GM18870 (cell line): ENCODE data around the gene LAMB1.

Source experiments
- ATAC-seq: cut with Tn5 transposase; IDR thresholded peaks from one replicate; pipeline ENCODE4 v1.9.1; 2021; ENCODE audit warnings: moderate library complexity; ENCODE audit not compliant: unreplicated experiment

LAMB1 gene

GRCh38 chr7:107999779-108000560 lies 3.0 kb downstream of the LAMB1 start:
- ATAC-seq = no peak

DNA sequence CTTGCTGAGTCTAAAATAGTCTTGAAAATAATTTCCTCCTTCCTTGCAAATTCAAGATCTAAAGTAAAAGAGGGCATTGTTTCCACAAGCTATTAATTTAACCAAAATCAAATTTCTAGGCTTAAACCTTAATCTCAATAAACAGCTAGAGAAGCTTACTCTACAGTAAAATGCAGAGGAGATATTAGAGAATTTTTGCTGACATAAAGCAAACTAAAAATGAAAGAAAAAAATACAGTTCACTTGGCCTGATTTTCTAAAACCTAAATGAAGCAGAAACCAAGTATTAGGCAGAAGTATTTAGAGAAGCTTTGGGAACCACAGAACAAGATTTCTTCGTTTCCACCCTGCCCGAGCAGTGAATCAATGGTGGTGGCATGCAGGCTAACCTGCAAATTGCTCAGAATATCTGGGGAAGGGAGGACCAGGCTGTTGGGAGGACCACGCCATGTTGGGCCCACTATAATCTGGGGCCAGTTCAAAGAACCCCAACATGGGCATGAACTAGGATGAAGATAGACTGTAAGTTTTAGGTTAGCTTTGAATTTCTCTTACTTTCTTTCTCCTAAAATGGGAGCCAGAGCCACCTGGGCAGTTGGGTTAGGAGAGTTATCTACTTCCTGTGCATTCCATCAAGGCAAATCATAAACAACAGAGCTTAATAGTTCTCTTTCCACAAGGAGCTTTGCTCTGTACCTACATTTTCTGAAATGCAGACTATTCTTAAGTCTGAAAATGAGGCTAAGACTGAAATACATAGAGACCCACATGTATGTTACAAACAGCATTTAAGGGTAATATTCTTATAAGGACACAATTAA lies 4.1 kb downstream of the LAMB1 start:
- no peak for ATAC-seq

DNA sequence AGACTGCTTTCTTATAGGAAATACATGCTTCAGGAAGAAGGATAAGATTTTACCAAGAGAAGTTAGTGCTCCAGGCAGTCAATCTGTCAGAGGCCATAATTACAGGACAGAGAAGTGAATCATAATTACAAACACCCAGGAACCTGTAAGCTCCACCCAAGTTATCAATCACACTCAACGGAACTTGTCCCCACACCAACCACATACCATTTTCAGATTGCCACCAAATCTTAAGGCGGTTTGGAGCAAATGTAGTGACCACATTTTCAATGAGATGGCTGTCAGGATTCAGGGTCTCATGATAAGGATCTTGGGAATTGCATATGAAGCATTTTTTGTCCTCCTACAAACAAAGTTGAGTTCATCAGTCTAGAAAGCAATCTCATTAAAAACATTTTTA lies 4.8 kb downstream of the LAMB1 start:
- no peak for ATAC-seq

DNA sequence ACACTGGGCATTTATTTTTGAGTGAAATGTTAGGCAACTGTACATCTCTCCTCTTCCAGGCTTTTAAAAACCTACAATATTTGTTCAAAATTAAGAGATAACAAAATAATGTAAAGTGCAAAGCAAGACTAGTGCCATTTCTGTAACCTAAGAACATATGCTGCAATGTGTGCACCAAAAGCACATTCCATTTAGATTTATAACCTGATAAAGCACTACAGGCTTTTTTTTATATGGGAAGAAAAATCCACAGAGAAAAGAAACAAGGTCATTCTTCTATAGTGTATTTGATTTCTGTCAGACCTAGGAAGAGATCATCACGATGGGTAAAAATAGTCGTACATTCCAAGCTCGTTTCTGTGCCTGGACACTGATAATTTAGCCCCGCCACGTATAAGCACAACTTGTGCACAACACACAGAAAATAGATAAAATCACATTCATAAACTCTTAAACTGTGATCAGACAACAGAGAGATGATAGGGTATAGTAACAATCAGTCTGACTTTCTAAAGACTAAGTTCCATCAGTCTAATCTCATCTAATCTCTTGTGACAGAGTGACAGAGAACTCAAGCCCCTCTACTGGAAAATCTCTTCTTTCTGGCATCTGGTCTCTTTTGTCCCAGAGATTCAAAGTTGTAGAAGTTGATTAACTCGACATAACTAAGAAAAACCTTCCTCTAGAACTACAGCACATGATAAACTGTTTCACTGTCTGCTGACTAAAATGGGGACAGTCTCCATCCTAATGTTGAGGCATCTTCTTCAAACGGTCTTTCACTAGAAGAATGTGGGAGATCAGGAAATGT lies 6.7 kb downstream of the LAMB1 start:
- ATAC-seq = no peak

DNA sequence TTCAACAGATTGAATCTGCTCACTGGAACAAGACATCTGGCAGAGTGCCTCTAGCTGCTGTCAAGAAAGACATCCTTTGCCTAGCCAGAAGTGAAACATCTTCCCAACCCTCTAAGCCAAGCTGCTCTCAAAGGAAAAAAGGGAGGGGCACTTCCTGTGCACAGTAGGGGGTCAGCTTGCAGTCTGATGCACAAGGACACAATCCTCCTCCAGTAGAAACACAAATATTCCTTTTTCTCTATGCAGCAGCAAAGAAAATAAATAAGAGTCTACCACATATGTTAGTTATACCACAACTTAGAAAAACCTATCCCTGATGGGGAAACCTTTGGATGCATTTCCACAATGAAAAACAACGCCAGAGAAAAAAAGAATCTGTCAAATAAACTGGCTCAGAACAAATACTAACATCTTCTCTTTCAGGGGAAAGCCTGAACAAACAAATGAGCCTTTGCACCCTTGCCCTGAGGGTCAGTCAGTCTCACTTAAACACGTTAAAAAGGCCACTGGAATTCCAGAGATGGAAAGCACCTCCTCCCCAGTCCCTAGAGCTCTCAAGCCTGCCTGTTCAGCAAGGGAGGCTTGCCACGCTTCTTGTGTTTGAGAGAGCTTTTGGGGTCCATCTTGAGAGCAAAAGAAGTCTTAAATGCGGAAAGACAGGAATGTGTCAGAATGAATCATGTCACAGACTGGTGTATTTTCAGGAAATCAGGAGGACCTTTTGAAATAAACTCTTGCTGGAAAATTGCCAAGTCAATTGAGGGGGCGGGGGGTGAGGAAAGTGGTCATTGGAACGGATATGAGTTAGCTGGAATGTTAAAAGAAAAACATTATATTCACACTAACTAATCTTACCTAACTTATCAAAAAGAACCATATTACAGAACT lies 7.5 kb downstream of the LAMB1 start:
- no peak for ATAC-seq

- ATAC-seq = no peak
Observed at GRCh38 chr7:107994421-107995030, 8.4 kb downstream of the LAMB1 start.

DNA sequence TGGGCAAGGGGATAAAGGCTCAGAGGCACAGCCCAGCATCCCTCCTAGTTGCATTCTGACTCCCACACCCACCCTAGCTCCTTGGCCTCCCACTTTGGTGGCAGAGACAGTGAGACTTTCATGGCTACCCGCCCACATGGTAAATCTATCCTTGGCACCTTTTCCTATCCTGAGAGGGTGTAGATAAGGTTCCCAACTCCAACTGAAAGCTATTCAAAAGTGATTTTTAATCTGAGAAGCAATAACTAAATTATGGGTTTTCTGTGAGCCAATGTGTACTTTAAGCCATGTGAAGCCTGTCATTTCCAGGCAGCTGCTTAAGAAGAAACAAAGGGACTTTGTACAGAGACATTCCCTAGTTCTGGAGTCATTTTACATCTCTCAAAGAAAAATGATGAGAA lies 9.1 kb downstream of the LAMB1 start:
- ATAC-seq = no peak

DNA sequence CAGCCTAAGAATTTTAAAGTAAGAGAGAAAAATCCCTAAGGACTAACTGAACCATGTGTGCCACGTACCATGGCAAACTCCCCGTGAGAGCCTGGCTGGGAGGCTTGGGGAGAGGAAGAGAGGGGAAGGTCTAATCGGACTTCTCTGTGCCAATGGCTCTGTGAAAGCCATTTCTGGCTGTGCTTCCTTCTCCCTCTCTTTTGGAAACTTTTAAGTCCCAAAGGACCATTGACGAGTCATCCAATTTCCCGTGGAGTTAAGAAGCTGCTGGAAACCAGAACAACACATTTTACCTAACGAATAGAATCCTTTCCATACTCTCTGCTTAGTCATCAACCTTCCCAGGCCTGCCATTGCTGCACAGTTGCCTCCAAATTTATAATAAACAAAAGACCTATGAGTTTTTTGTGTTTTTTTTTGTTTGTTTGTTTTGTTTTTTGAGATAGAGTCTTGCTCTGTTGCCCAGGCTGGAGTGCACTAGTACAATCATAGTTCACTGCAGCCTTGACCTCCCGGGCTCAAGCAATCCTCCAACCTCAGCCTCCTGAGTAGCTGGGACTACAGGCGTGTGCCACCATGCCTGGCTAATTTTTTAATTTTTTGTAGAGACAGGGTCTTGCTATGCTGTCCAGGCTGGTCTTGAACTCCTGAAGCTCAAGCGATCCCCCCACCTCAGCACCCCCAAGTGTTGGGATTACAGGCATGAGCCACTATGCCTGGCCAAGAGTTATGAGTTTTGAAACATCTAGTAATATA lies 13.2 kb downstream of the LAMB1 start:
- no peak for ATAC-seq

GRCh38 chr7:107982918-107983389 lies 20.0 kb downstream of the LAMB1 start:
- no peak for ATAC-seq

GRCh38 chr7:107982042-107982840 lies 20.7 kb downstream of the LAMB1 start:
- no peak for ATAC-seq

DNA sequence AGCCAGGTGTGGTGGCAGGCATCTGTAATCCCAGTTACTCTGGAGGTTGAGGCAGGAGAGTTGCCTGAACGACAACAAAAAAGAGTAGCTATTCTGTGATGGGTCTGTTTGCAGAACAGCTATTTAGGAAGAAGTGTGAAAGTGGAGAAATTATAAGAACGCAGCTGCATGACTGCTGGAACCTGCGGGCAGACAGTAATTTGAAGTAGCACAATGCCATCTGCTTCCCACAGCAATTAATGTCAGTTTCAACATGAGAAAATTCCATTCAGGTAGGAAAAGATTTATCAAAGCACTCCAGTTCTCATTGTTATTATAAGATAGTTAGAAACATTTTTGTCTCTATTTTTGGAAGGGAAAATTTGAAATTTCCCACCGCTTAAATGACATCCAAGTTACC lies 21.5 kb downstream of the LAMB1 start:
- ATAC-seq = no peak

DNA sequence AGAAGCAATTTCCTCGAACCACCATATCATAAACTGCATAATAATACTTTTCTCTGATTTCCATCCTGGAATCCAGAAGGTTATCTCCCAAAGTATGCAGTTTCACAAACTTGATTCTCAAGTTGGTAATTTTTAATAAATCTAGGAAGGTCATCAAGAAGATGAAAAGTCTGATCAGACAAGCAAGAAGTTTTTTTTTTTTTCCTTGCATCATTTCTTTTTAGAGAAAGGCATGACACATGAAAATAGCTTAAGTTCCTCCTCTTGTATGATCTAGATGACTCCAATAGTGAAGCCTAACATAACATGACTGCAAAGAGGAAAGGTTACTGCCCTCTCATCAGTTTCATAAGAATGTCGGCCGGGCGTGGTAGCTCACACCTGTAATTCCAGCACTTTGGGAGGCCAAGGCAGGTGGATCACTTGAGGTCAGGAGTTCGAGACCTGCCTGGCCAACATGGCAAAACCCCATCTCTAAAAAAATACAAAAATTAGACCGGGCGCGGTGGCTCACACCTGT lies 22.2 kb downstream of the LAMB1 start:
- no peak for ATAC-seq

- no peak for ATAC-seq
Observed at GRCh38 chr7:107980171-107980570, 22.8 kb downstream of the LAMB1 start.

GRCh38 chr7:107978815-107979408 lies 24.0 kb downstream of the LAMB1 start:
- no peak for ATAC-seq

GRCh38 chr7:107977048-107977447 lies 25.9 kb downstream of the LAMB1 start:
- ATAC-seq = no peak

GRCh38 chr7:107976620-107977019 lies 26.3 kb downstream of the LAMB1 start:
- ATAC-seq = no peak

GRCh38 chr7:107975394-107976013 lies 27.5 kb downstream of the LAMB1 start:
- ATAC-seq = no peak
